IPS-18c (cell line): ENCODE data around the gene RGP1.

Source experiments
- H3K4me3 ChIP-seq: 2 replicates; pipeline ENCODE4 v1.7.0; 2013; ENCODE audit warnings: low read depth, mild to moderate bottlenecking, low read length, moderate library complexity; ENCODE audit not compliant: insufficient read depth
- H3K9me3 ChIP-seq: one replicate; pipeline ENCODE4 v1.6.1; 2013; ENCODE audit warnings: mild to moderate bottlenecking, low read length, moderate library complexity; ENCODE audit not compliant: control insufficient read depth, insufficient read depth

RGP1 gene

DNA sequence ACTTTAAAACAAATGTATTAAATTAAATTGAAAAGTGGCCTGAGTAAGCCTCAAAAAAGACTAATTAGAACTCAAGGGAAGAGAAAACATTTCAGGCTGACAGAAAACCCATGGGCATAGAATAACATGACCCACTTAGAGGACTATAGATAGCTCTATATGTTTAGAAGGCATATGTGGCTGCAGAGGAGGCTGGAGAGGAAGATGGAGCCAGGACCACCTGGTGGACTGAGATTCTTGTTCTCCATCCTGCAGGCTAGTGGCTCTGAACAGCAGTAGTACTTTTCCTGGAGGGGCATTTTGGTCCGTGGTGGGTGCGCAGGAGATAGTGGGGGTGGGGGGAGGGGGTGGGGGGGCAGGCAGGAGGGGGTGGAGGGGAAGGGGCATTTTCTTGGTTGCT lies 32.0 kb downstream of the RGP1 start:
- H3K9me3 ChIP-seq, result peaks cover 2% of the 10 kb centered on the region
- H3K4me3 ChIP-seq, result no peak overlapping the region

DNA sequence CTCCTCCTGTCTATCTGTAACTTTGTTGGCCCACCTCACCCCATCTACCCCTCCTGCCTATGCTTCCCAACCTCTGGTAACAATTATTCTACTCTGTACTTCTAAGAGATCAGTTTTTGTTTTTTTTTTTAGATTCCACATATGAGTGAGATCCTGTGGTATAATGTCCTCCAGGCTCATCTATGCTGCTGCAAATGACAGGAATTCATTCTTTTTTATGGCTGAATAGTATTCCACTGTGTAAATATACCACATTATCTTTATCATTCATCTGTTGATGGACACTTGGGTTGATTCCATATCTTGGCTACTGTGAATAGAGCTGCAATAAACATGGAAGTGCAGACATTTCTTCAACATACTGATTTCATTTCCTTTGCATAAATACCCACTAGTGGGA lies 34.3 kb downstream of the RGP1 start:
- Histone ChIP-seq H3K9me3 (peaks cover 2% of the 10 kb centered on the region), H3K4me3 (no peak overlapping the region)

DNA sequence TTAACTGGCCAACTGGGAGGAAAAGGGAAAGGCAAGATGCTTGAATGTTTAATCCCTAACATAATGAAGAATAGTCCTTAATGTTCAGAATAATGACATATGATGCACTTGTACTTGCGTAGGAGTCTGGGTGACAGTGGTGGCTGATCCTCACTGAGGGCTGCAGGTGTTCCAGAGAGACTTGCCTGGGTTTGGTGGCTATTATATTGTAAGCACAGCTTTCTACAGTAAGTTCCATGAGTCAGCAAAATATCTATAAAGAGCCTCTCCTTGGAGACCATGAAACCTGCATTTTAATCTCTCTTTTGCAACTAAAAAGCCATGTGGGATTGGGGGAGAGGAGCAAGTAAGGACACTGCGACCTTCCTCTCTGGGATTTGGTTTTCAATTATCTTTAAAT lies 40.5 kb downstream of the RGP1 start:
- no peaks in the 10 kb centered on the region for H3K9me3 ChIP-seq

DNA sequence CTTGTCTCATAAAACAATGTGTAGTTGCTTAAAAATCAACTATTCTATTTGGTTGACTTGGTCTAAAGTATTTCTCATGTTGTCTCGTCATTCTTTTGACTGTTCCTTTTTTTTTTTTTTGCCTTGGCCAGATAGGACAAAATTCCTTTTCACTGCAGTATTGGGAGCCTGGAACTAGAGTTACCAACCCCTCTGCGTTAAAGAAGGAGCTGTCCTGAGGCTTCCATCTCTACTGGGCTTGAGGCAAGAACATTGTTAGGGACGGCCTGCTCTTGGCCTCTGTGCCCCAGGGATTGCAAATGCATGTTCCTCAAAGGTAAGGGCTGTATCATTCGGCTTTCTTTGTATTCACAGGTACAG lies 40.9 kb downstream of the RGP1 start:
- no peak overlapping the region for H3K4me3 ChIP-seq
- H3K9me3 ChIP-seq, result no peaks in the 10 kb centered on the region

More for the DNA sequence above, 40.5 kb downstream of the RGP1 start:
- no peak overlapping the region for H3K4me3 ChIP-seq

DNA sequence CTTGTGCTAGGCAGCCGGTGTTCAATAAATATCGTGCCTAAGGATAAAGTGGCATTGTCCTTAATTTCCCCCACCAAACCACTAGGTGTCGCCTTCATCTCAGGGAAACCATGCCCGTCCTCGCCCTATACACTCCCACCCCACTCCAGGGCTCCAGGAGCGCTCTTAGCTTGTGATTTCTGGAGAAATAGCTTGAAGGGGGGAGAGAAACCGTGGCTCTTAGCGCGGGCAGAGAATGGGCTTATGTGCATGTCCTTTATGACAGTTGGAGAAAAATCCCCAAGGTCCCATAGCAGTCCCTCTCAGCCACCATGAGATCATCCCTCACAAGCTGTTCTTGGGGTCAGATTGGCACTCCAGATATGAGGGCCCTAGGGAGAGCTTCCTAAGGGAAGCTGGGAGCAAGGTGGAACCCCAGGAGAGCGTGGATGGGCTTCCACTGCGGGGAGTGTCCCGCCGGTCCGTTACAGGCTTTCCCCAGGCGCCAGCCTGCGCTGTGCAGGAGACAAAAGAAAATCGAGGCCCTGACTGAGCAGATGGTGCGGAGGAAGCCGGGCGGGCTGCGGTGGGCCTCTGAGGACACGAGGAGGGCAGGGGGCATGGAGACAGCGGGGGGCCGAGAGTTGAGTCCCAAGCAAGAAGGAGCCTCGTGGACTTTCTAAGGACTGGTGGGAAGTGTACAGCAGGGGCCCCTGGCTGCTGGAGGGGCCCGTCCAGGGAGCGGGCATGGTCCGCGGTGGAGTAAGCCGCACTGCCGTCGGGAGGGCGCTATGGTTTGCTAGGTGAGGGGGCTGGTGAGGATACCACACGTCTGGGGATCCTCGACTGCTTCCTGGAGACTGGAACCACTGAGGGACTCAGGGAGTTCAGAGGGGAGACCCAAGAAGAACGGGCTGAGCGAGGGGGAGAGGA lies 41.6 kb downstream of the RGP1 start:
- Histone ChIP-seq H3K4me3 (peak overlapping the region; percentile 34; the same call in 1 of the 2 replicates), H3K9me3 (no peaks in the 10 kb centered on the region)

DNA sequence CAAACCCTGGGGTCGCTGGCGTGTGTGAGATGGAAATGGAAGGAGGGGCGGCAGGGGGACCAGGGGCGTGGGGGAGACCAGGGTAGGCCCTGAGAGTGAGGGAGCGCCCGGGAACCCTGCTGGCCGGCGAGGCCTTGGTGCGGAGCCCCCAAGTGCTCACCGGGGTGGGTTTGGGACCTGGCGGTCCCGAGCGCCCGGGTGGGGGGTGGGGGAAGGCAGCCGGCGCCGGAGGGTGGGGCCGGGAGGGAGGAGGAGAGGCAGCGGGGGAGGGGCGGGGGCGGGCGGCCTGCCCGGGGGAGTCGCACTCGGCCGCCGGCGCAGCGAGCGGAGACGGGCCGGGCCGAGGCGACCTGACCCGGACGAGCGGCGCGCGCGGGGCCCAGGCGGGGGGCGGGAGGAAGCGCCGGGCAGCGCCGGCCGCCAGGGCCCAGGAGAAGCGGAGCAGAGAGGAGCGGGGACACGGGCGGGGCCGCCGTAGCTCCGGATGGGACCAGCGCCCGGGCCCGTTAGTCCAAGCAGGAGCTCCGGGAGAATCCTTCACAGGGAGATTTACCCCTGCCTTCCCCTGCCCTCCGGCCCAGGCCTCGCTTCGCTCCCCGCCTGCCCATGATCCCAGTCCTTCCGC lies 42.3 kb downstream of the RGP1 start, which contains the start of gene NPR2:
TSS of gene NPR2 (plus strand) at position 295 of the 625 bp plus-strand sequence. CDS start 818 bp downstream, outside the sequence.
- peak within 1 kb of the TSS; percentile 56 for H3K4me3 ChIP-seq
- H3K9me3 ChIP-seq, result no peaks in the 10 kb centered on the region

DNA sequence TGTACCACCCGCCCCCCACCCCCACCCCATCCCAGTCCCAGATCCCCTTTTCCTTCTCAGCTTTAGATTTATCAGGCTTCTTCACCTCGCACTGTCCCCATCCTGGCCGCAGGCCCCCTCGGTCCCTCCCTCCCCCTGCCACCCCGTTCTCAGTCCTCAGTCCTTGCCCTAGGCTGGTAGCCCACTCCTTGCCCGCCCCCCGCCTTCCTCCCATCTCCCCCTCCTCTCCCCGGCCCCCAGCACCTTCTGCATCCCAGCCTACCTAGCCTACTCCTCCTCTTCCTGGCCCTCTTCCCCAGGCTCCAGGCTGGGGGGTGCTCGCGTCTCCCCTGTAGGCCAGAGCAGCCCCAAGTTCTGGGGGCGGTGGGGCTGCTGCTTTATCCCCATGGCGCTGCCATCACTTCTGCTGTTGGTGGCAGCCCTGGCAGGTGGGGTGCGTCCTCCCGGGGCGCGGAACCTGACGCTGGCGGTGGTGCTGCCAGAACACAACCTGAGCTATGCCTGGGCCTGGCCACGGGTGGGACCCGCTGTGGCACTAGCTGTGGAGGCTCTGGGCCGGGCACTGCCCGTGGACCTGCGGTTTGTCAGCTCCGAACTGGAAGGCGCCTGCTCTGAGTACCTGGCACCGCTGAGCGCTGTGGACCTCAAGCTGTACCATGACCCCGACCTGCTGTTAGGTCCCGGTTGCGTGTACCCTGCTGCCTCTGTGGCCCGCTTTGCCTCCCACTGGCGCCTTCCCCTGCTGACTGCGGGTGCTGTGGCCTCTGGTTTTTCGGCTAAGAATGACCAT lies 43.1 kb downstream of the RGP1 start:
- no peaks in the 10 kb centered on the region for H3K9me3 ChIP-seq
- H3K4me3 ChIP-seq, result no peak overlapping the region; the same call in 1 of the 2 replicates

DNA sequence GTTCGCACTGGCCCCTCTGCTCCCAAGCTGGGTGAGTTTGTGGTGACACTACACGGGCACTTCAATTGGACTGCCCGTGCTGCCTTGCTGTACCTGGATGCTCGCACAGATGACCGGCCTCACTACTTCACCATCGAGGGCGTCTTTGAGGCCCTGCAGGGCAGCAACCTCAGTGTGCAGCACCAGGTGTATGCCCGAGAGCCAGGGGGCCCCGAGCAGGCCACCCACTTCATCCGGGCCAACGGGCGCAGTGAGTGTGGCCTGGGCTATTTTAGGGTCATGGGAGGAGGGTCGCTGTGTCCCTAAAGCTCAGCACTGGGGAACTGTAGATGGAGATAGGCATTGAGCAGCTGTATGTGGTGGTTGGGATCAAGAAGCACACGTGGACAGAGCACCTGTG lies 43.7 kb downstream of the RGP1 start:
- no peak overlapping the region for H3K4me3 ChIP-seq
- no peaks in the 10 kb centered on the region for H3K9me3 ChIP-seq

DNA sequence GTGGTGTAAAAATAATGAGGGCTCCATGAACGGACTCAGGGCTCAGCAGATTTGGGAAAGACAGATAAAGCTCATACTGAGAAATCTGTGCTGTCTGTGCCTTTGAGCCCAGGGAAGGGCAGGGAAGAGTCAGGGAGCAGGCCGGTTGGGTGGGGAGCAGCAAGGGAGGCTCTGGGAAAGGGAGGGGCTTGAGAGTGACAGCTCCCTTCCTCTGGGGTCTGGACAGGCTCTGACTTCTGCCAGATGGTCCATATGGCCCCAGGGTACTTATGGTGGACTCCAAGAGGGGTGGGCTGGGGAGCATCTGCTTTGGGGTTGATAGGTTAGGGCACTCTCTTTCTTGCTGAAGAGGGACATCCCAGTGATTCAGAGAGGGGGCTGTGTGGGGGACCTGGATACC lies 44.4 kb downstream of the RGP1 start:
- no peaks in the 10 kb centered on the region for H3K9me3 ChIP-seq
- no peak overlapping the region for H3K4me3 ChIP-seq

DNA sequence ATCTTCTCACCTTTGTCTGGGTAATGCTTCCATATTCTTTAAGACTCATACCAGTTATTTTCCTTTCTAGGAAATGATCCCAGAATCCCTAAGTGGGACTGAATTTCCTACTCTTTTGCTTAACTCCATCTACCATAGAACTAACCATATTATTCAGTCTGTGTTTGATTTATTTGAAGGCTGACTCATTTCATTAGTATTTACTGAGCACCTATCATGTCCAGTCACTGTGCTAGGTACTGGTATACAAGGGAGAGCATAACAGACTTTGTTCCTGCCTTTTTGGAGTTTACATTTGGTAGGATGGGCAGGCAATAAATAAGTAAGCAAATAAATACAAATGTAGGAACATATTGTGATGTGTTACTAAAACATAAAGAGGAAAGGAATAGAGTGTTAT lies 46.6 kb downstream of the RGP1 start:
- Histone ChIP-seq H3K9me3 (no peaks in the 10 kb centered on the region), H3K4me3 (no peak overlapping the region)

DNA sequence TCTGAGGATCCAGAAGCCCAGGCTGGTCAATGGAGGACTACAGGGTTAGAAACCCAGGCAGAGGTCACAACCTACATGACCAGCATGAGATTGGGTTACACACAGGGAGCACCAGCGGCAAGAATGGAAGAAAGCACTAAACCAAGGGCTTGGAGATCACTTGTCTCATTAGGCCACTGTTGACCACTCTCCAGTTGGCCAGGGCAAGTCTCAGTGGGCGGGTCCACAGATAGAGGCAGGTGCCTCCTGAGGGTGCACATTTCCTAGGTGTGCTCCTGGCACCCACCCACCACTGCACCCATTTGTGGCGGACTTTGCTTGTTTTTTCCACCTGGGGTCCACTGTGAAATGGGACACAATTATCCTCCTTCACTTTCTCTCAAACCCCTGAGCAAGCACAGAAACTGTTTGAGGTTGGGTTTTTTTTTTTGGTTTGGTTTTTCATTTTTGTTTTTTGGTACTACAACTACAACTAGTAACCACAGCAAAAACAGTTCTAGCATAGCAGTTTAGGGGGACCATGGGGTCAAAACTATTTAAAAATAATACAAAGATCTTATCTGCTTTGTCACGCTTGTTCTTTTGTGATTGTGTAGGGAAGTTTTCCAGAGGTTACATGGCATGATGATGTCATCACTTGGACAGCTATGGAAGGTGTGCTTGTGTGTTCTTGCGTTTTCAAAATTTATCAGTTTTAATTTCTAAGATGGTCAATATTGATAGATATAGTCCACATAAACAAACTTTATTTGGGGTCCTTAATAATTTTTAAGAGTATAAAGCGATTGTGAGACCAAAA lies 48.4 kb downstream of the RGP1 start:
- no peak overlapping the region for H3K4me3 ChIP-seq
- H3K9me3 ChIP-seq, result no peaks in the 10 kb centered on the region

DNA sequence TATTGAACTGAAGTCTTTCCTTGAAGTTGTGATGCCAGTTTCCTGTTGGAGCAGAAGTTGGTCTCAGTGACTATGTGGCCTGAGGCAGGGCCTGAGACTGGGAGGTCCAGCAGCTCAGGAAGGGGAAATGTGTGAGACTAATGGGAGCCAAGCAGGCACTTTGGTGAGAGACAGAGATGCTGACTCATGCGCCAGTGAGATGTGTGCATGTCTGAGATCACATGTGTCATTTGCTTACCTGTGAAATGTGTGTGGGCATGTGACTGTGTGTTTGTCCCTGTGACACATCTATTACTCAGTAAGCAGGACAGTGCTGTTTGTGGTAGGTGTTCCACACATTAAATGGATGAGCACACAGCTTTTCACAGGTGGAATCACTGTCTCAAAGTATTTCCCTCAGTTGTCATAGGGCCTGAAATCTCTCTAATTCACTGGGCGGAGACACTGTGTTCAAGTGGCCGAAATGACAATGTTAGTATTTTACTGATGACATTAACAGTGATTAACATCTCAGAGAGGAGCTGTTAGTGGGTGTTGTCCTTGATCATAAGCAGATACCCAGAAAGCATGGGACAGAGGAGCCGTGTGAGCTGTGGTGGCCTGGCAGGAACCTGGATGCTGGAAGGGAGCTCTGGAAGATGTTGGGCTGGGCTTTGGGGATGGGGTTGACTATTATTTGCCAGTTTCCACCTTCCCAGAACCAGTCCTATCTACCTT lies 49.7 kb downstream of the RGP1 start:
- H3K9me3 ChIP-seq, result no peaks in the 10 kb centered on the region
- H3K4me3 ChIP-seq, result no peak overlapping the region

DNA sequence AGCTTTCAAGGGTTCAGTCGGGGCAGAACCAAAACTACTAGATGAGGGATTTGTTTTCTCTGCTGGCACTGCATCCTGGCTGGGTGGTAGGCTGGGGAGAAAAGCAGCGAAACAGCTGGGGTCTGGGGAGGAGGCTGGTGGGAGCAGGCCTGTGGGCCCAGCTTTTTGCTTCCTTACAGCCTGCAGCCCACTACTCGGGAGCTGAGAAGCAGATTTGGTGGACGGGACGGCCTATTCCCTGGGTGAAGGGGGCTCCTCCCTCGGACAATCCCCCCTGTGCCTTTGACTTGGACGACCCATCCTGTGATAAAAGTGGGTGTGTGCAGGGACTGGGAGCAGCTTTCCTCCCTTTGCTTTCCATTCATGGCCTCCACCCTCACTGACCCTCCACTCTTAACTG lies 51.4 kb downstream of the RGP1 start:
- Histone ChIP-seq H3K4me3 (no peak overlapping the region), H3K9me3 (no peaks in the 10 kb centered on the region)

DNA sequence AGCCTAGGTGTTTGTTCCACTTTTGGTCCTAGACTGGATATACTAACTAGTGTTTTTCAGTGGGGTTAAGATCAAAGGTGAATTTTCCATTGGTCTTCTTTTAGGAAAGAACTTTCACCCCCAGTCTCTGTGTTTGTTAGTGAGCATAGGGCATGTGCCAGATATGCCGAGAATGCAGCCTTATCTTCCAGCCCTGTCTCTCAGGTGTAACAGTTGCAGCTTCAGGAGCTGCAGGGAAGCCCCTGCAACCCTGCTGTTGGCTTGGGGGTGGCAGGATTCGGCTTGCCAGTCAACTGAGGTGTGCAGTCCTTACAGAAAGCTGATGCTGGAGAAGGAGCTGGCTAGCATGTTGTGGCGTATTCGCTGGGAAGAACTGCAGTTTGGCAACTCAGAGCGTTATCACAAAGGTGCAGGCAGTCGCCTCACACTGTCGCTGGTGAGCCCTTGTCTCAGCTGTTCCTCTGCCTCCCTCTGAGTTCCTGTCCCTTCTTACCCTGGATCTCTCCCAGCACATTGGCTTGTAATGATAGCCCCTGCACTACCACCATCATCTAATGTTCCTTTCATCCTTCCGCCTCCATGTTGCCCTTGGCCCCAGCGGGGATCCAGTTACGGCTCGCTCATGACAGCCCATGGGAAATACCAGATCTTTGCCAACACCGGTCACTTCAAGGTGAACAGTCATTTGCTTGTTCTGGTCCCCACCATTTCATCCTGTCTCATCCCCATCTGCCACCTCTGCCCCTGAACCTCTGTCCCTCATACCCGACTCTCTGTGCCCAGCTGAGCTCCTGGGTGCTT lies 52.4 kb downstream of the RGP1 start:
- no peaks in the 10 kb centered on the region for H3K9me3 ChIP-seq
- H3K4me3 ChIP-seq, result no peak overlapping the region

DNA sequence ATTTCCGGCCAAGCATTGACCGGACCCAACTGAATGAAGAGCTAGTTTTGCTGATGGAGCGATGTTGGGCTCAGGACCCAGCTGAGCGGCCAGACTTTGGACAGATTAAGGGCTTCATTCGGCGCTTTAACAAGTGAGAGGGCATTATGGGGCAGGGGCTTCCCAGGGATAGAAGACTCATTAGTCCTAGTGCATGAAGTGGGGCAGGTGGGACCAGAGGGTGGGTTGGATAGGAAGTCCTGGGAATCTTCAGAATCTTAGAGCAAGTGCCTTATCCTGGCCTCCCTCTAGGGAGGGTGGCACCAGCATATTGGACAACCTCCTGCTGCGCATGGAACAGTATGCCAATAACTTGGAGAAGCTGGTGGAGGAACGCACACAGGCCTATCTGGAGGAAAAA lies 57.0 kb downstream of the RGP1 start:
- no peak overlapping the region for H3K4me3 ChIP-seq
- no peaks in the 10 kb centered on the region for H3K9me3 ChIP-seq
